Heart left ventricle (tissue), 16 donors: ENCODE results near the gene GPR155. TPM values are rescaled to one million over a fixed set of nuclear protein-coding genes. Genes with fewer than 3 reads are reported as not detected.

ENCODE experiments used
- ATAC-seq, 4 donors: fragments of 200-7000 bp; cut with Tn5 transposase; one replicate each; pipeline ENCODE4 v1.9.1; 2020 to 2022; ENCODE audit warnings: moderate library complexity in 4 of 4, mild to moderate bottlenecking in 3 of 4, moderate number of reproducible peaks in 1 of 4
- DNase-seq, 5 donors: peaks; one replicate each; pipeline ENCODE4 v3.0.0-alpha.2; 2020
- H3K27ac ChIP-seq, 12 donors: fragments of 200-600 bp; sonication (generic) in 4 of 12; one replicate each; pipeline versions ENCODE4 v1.5.0 to v1.8.0; 2016 to 2022; ENCODE audit warnings: mild to moderate bottlenecking in 2 of 12
- H3K27me3 ChIP-seq, 9 donors: fragments of 200-600 bp; sonication (generic) in 2 of 9; one replicate each; pipeline versions ENCODE4 v1.5.1 to v1.8.0; 2016 to 2022; ENCODE audit warnings: mild to moderate bottlenecking in 3 of 9
- H3K36me3 ChIP-seq, 9 donors: fragments of 200-600 bp; sonication (generic) in 2 of 9; one replicate each; pipeline versions ENCODE4 v1.5.0 to v1.8.0; 2018 to 2022; ENCODE audit warnings: mild to moderate bottlenecking in 2 of 9
- H3K4me1 ChIP-seq, 12 donors: fragments of 200-600 bp; sonication (generic) in 4 of 12; one replicate each; pipeline versions ENCODE4 v1.5.0 to v1.8.0; 2016 to 2022; ENCODE audit warnings: mild to moderate bottlenecking in 3 of 12
- H3K4me3 ChIP-seq, 12 donors: fragments of 200-600 bp; sonication (generic) in 4 of 12; one replicate each; pipeline versions ENCODE4 v1.5.0 to v1.8.0; 2017 to 2022; ENCODE audit warnings: mild to moderate bottlenecking in 9 of 12, moderate library complexity in 4 of 12
- H3K9me3 ChIP-seq, 12 donors: fragments of 200-600 bp; sonication (generic) in 4 of 12; one replicate each; pipeline versions ENCODE4 v1.5.0 to v1.8.0; 2016 to 2022; ENCODE audit warnings: mild to moderate bottlenecking in 1 of 12
- POLR2A ChIP-seq, 2 donors: fragments of 450-650 bp; IDR thresholded peaks; one replicate each; pipeline ENCODE4 v1.6.1; 2017; ENCODE audit warnings: antibody characterized with exemption in 2 of 2, mild to moderate bottlenecking in 2 of 2, moderate library complexity in 2 of 2
- WGBS, 4 donors: extraction: QIAGEN DNeasy Blood & Tissue Kit in 2 of 4; methylation state at CpG; one replicate each; pipeline versions ENCODE4 v1.1.5 to v1.1.7; 2013 to 2018; 5-methylcytosine and 5-hydroxymethylcytosine counted together
- intact Hi-C, 10 donors: fragments of 100-400 bp; cut with DNase I; formaldehyde crosslinking; loops; one replicate each; pipeline versions ENCODE4 v1.11.1 to v1.14.2; 2022
- polyA plus RNA-seq, 2 donors: library from polyadenylated mRNA; stranded (reverse); fragments of 200-250 nt; gene quantifications; one replicate each; pipeline ENCODE4 v1.2.3, GENCODE V29; 2013
- total RNA-seq, 9 donors: library from RNA; depleted of rRNA in 2 of 9; stranded (reverse); fragments of >200 nt in 2 of 9; fragmentation: NEBNext Ultra II Directional in 3 of 9; extraction: Animal tissue kit (Norgen Biotek cat#: 25700) in 3 of 9; gene quantifications; one replicate each; pipeline versions ENCODE4 v1.1.0 to v1.2.4, GENCODE V29; 2016 to 2023
- TF ChIP-seq, protein P1 (sequence below), 12 donors: fragments of 200-600 bp; sonication (generic) in 4 of 12; IDR thresholded peaks; one replicate each; pipeline versions ENCODE4 v1.5.0 to v1.8.0; 2018 to 2022; ENCODE audit warnings: antibody characterized with exemption in 12 of 12, mild to moderate bottlenecking in 5 of 12
- donor health status: ischemic (EF 13 %, LVEDD 7.1; RV severe dilation, severe dysfunction).
- donor health status: healthy with polysubstance abuse.
- donor health status: DM: no; HTN: yes; CAD: no.
- donor health status: DM: no; HTN: no; CAD: no.
- donor health status: ischemic (EF 25% LVEDD 6.9; RV normal size, moderate dysfunction).
- donor health status: ischemic (EF 25% LVEDD 5.7; RV mildly dilated, moderate dysfunction).
- donor health status: healthy.
- donor health status: DM: yes; HTN: yes; CAD: no.
- donor health status: ischemic (EF 35%, LVEDD 5.7; RV mildly dilated, moderate dysfunction).
- donor health status: nonischemic (EF 11% LVEDD 7.7; RV severe dilation, severe dysfunction).
- donor health status: DM: yes; HTN: yes; CAD: no.
- donor health status: PGD.
- donor health status: ischemic (EF 29% LVEDD 5.4; RV normal size, mild dysfunction).
- donor health status: nonischemic (EF 23%, LVEDD 6.1; RV moderate dilation, normal function).

GPR155 gene
- total and polyA plus RNA-seq, 11 donors = 3.5 to 21.3 (median 16.0) TPM

- ATAC-seq = no peak
Observed at GRCh38 chr2:174400853-174401252, 86.0 kb downstream of the GPR155 start.

GRCh38 chr2:174399171-174399570 is 87.7 kb downstream of the GPR155 start:
- 55 to 80% (median 66%) methylated on average over 1 of the region's 1 CpG for WGBS, 4 donors
- ATAC-seq (no peak), DNase-seq (no peak)
- Histone ChIP-seq H3K36me3 (peaks cover 0 to 48% (median 39%) of the 10 kb centered on the region in 9 donors), H3K9me3 (no peaks in the 10 kb centered on the region), H3K4me3 (no peak overlapping the region), H3K4me1 (peaks cover 1 to 24% (median 13%) of the 10 kb centered on the region in 12 donors), H3K27me3 (no peaks in the 10 kb centered on the region), H3K27ac (no peak overlapping the region)
- intact Hi-C loops = no loop called here
- TF ChIP-seq POLR2A (IDR thresholded peaks at IDR 0.05) = no peak
- TF ChIP-seq, protein P1, sequence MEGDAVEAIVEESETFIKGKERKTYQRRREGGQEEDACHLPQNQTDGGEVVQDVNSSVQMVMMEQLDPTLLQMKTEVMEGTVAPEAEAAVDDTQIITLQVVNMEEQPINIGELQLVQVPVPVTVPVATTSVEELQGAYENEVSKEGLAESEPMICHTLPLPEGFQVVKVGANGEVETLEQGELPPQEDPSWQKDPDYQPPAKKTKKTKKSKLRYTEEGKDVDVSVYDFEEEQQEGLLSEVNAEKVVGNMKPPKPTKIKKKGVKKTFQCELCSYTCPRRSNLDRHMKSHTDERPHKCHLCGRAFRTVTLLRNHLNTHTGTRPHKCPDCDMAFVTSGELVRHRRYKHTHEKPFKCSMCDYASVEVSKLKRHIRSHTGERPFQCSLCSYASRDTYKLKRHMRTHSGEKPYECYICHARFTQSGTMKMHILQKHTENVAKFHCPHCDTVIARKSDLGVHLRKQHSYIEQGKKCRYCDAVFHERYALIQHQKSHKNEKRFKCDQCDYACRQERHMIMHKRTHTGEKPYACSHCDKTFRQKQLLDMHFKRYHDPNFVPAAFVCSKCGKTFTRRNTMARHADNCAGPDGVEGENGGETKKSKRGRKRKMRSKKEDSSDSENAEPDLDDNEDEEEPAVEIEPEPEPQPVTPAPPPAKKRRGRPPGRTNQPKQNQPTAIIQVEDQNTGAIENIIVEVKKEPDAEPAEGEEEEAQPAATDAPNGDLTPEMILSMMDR (IDR thresholded peaks at IDR 0.05) = no peak

More at GRCh38 chr2:174400853-174401252, 86.0 kb downstream of the GPR155 start:
- intact Hi-C loops = no loop called here
- Histone ChIP-seq H3K27me3 (no peaks in the 10 kb centered on the region), H3K4me1 (peaks cover 0 to 17% (median 6%) of the 10 kb centered on the region in 12 donors), H3K9me3 (no peaks in the 10 kb centered on the region), H3K36me3 (peaks cover 0 to 49% (median 40%) of the 10 kb centered on the region in 9 donors), H3K4me3 (no peak overlapping the region), H3K27ac (no peak overlapping the region)
- no peak for TF ChIP-seq POLR2A (IDR thresholded peaks at IDR 0.05)
- TF ChIP-seq, protein P1 (IDR thresholded peaks at IDR 0.05) = no peak
- DNase-seq = no peak

DNA sequence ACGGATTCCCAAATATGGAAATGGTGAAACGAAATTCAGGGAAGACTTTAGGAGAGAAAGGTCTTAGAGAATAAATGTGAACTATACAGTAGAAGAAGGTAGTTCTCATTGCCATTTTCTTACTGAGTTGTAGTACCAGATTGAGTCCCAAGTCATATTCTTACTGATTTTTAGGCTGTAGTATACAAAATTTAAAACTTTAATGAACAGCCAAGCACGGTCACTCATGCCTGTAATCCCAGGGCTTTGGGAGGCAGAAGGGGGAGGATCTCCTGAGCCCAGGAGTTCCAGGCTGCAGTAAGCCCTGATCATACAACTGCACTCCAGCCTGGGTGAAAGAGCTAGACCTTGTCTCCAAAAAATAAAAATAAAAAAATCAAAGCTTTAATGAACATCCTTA is 89.1 kb downstream of the GPR155 start:
- ATAC-seq (no peak), DNase-seq (no peak)
- intact Hi-C loops = no loop called here
- no peaks in the 10 kb centered on the region for H3K27me3 ChIP-seq
- H3K4me3 ChIP-seq = no peak overlapping the region
- no peak overlapping the region for H3K27ac ChIP-seq
- no peaks in the 10 kb centered on the region for H3K9me3 ChIP-seq
- H3K4me1 ChIP-seq = peaks cover 10 to 38% (median 26%) of the 10 kb centered on the region in 12 donors
- 81 to 92% (median 86%) methylated on average over 3 of the region's 3 CpGs for whole genome bisulfite sequencing, 4 donors
- no peak for TF ChIP-seq POLR2A (IDR thresholded peaks at IDR 0.05)
- TF ChIP-seq, protein P1 (IDR thresholded peaks at IDR 0.05) = no peak
- peaks cover 0 to 35% (median 30%) of the 10 kb centered on the region in 9 donors for H3K36me3 ChIP-seq

GRCh38 chr2:174395969-174396630 is 90.7 kb downstream of the GPR155 start:
- no peaks in the 10 kb centered on the region for H3K9me3 ChIP-seq
- no peaks in the 10 kb centered on the region for H3K27me3 ChIP-seq
- WGBS, 4 donors = 15 to 23% (median 16%) methylated on average over 22 to 27 of the region's 27 CpGs
- TF ChIP-seq, protein P1 (IDR thresholded peaks at IDR 0.05) = no peak
- no peak for TF ChIP-seq POLR2A (IDR thresholded peaks at IDR 0.05)
- intact Hi-C loops = no loop called here
- DNase-seq = no peak
- H3K4me3 ChIP-seq = peak overlapping the region; percentile 24 to 92 (median 84)
- H3K27ac ChIP-seq = peak overlapping the region; percentile 56 to 92 (median 84)
- peaks cover 0 to 29% (median 18%) of the 10 kb centered on the region in 9 donors for H3K36me3 ChIP-seq
- ATAC-seq = peak in 2 of 4 donors; percentile 27 to 50
- H3K4me1 ChIP-seq = peaks cover 10 to 39% (median 27%) of the 10 kb centered on the region in 12 donors
